HG03575 (cell line): ENCODE results near the gene C3orf18.
"Not testable (repeated sequence)": the region's sequence is repeated elsewhere in the genome, so short reads cannot be mapped to it uniquely, and the experiment has no call there.

ENCODE experiments used
- ATAC-seq: cut with Tn5 transposase; IDR thresholded peaks from one replicate; pipeline ENCODE4 v1.9.1; 2021; ENCODE audit not compliant: unreplicated experiment, insufficient number of reproducible peaks, low FRiP score; ENCODE audit errors: extremely low read depth

The C3orf18 gene

GRCh38 chr3:50533807-50534461, 33.6 kb downstream of the C3orf18 start:
- ATAC-seq, result no peak

- no peak for ATAC-seq
Measured at GRCh38 chr3:50533316-50533715, 34.2 kb downstream of the C3orf18 start.

GRCh38 chr3:50532062-50532705, 35.4 kb downstream of the C3orf18 start:
- ATAC-seq, result no peak

- ATAC-seq, result no peak
Measured at GRCh38 chr3:50531201-50531600, 36.3 kb downstream of the C3orf18 start.

GRCh38 chr3:50530001-50530970, 37.3 kb downstream of the C3orf18 start:
- ATAC-seq, result no peak

GRCh38 chr3:50525987-50526386, 41.6 kb downstream of the C3orf18 start:
- no peak for ATAC-seq

- no peak for ATAC-seq
Measured at GRCh38 chr3:50525191-50525910, 42.2 kb downstream of the C3orf18 start.

- no peak for ATAC-seq
Measured at GRCh38 chr3:50524746-50525145, 42.8 kb downstream of the C3orf18 start.

- ATAC-seq, result no peak
Measured at GRCh38 chr3:50523279-50523811, 44.2 kb downstream of the C3orf18 start.

GRCh38 chr3:50521572-50521971, 46.0 kb downstream of the C3orf18 start:
- ATAC-seq, result no peak

- ATAC-seq, result no peak
Measured at GRCh38 chr3:50520849-50521248, 46.7 kb downstream of the C3orf18 start.

- ATAC-seq, result no peak
Measured at GRCh38 chr3:50519471-50520089, 48.0 kb downstream of the C3orf18 start.

- no peak for ATAC-seq
Measured at GRCh38 chr3:50518436-50518835, 49.1 kb downstream of the C3orf18 start.

GRCh38 chr3:50517721-50518206, 49.8 kb downstream of the C3orf18 start:
- no peak for ATAC-seq

GRCh38 chr3:50516440-50516871, 51.1 kb downstream of the C3orf18 start:
- ATAC-seq, result no peak

- no peak for ATAC-seq
Measured at GRCh38 chr3:50515565-50516439, 51.7 kb downstream of the C3orf18 start.

GRCh38 chr3:50512908-50513307, 54.6 kb downstream of the C3orf18 start:
- not testable (repeated sequence) for ATAC-seq
